C4-2B (cell line): ENCODE measurements around the gene CAMTA1.

Experiments used
- ZFX ChIP-seq: fragments of 450-650 bp; IDR thresholded peaks from 2 replicates; pipeline ENCODE4 v1.6.1; 2017
- TF ChIP-seq, protein P1 (sequence below): fragments of 450-650 bp; conservative IDR thresholded peaks from 2 replicates; pipeline ENCODE4 v1.5.1; 2017; ENCODE audit warnings: mild to moderate bottlenecking

DNA sequence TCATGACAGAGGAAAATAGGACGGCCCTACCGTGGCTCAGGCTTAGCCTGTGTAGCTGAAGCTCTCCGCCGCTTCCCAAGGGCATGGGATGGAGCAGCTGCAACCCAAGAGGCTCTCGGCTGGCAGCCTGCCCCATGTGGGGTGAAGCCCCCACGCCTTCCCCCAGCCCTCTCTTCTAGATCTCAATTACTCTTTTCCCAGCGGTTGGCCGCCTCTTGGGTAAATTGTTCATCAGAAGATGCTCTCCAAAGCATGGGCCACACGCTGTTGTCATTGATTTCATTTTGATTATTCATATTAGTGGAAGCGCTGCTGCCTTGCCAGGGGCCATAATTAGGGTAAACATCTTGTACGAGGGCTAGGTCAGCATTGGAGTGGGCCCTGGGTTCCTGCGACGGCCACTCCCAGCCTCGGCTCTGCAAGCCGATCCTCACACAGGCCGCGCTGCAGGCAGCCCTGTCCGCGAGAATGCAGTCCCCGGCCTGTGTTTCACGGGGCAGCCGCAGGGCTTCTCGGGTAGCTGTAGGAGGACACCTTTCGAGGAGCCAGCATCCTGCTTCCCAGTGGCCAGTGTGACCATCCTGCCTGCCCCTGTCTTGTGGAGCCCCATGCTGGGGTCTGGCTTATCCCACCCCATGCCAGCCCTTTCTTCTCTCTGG lies 871.4 kb downstream of the CAMTA1 start:
- TF ChIP-seq, protein P1, sequence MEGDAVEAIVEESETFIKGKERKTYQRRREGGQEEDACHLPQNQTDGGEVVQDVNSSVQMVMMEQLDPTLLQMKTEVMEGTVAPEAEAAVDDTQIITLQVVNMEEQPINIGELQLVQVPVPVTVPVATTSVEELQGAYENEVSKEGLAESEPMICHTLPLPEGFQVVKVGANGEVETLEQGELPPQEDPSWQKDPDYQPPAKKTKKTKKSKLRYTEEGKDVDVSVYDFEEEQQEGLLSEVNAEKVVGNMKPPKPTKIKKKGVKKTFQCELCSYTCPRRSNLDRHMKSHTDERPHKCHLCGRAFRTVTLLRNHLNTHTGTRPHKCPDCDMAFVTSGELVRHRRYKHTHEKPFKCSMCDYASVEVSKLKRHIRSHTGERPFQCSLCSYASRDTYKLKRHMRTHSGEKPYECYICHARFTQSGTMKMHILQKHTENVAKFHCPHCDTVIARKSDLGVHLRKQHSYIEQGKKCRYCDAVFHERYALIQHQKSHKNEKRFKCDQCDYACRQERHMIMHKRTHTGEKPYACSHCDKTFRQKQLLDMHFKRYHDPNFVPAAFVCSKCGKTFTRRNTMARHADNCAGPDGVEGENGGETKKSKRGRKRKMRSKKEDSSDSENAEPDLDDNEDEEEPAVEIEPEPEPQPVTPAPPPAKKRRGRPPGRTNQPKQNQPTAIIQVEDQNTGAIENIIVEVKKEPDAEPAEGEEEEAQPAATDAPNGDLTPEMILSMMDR: no peak
- TF ChIP-seq ZFX: no peak
